Hepatocyte (in vitro differentiated cells): ENCODE results near the gene IL20RB.

Experiments
- EZH2 ChIP-seq: fragments of 200-600 bp; sonication (generic); IDR thresholded peaks from 2 replicates; pipeline ENCODE4 v1.6.1; 2016; ENCODE audit warnings: antibody characterized with exemption, mild to moderate bottlenecking, borderline replicate concordance
- TF ChIP-seq, protein P1 (sequence below): fragments of 200-600 bp; sonication (generic); IDR thresholded peaks from 2 replicates; pipeline ENCODE4 v1.5.1; 2016; ENCODE audit warnings: antibody characterized with exemption, mild to moderate bottlenecking; ENCODE audit not compliant: poor library complexity

GRCh38 chr3:136932523-136932922, 25.3 kb upstream of the IL20RB start:
- TF ChIP-seq, protein P1, sequence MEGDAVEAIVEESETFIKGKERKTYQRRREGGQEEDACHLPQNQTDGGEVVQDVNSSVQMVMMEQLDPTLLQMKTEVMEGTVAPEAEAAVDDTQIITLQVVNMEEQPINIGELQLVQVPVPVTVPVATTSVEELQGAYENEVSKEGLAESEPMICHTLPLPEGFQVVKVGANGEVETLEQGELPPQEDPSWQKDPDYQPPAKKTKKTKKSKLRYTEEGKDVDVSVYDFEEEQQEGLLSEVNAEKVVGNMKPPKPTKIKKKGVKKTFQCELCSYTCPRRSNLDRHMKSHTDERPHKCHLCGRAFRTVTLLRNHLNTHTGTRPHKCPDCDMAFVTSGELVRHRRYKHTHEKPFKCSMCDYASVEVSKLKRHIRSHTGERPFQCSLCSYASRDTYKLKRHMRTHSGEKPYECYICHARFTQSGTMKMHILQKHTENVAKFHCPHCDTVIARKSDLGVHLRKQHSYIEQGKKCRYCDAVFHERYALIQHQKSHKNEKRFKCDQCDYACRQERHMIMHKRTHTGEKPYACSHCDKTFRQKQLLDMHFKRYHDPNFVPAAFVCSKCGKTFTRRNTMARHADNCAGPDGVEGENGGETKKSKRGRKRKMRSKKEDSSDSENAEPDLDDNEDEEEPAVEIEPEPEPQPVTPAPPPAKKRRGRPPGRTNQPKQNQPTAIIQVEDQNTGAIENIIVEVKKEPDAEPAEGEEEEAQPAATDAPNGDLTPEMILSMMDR, result no peak
- no peak for TF ChIP-seq EZH2
